ENCODE results near the gene PLSCR4.

Gene PLSCR4

GRCh38 chr3:146249921-146250320 is 984 bp downstream of the PLSCR4 start:
- DNase-seq (ENCODE audit: low read depth), result no peak
- in situ Hi-C loops (cut with HindIII; ENCODE audit: low sequenced_read_pairs), result no loop called here
- peak overlapping the region; percentile 75 for H3K4me3 ChIP-seq (ENCODE audit: low read depth, low read length)
- TF ChIP-seq, protein P1, sequence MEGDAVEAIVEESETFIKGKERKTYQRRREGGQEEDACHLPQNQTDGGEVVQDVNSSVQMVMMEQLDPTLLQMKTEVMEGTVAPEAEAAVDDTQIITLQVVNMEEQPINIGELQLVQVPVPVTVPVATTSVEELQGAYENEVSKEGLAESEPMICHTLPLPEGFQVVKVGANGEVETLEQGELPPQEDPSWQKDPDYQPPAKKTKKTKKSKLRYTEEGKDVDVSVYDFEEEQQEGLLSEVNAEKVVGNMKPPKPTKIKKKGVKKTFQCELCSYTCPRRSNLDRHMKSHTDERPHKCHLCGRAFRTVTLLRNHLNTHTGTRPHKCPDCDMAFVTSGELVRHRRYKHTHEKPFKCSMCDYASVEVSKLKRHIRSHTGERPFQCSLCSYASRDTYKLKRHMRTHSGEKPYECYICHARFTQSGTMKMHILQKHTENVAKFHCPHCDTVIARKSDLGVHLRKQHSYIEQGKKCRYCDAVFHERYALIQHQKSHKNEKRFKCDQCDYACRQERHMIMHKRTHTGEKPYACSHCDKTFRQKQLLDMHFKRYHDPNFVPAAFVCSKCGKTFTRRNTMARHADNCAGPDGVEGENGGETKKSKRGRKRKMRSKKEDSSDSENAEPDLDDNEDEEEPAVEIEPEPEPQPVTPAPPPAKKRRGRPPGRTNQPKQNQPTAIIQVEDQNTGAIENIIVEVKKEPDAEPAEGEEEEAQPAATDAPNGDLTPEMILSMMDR (IDR thresholded peaks at IDR 0.05; ENCODE audit: low read depth, low read length, missing control alignments), result no peak

GRCh38 chr3:146247911-146248310 is 3.0 kb downstream of the PLSCR4 start:
- no peak overlapping the region for H3K4me3 ChIP-seq (ENCODE audit: low read depth, low read length)
- DNase-seq (ENCODE audit: low read depth), result no peak
- in situ Hi-C loops (cut with HindIII; ENCODE audit: low sequenced_read_pairs), result no loop called here
- TF ChIP-seq, protein P1 (IDR thresholded peaks at IDR 0.05; ENCODE audit: low read depth, low read length, missing control alignments), result no peak

GRCh38 chr3:146246526-146246925 is 4.4 kb downstream of the PLSCR4 start:
- TF ChIP-seq, protein P1 (IDR thresholded peaks at IDR 0.05; ENCODE audit: low read depth, low read length, missing control alignments), result no peak
- in situ Hi-C loops (cut with HindIII; ENCODE audit: low sequenced_read_pairs), result no loop called here
- H3K4me3 ChIP-seq (ENCODE audit: low read depth, low read length), result no peak overlapping the region
- no peak for DNase-seq (ENCODE audit: low read depth)

GRCh38 chr3:146243559-146243958 is 7.3 kb downstream of the PLSCR4 start:
- no peak for DNase-seq (ENCODE audit: low read depth)
- in situ Hi-C loops (cut with HindIII; ENCODE audit: low sequenced_read_pairs), result no loop called here
- no peak overlapping the region for H3K4me3 ChIP-seq (ENCODE audit: low read depth, low read length)
- TF ChIP-seq, protein P1 (IDR thresholded peaks at IDR 0.05; ENCODE audit: low read depth, low read length, missing control alignments), result no peak

- peak; percentile 31 for DNase-seq (ENCODE audit: low read depth)
- TF ChIP-seq, protein P1 (IDR thresholded peaks at IDR 0.05; ENCODE audit: low read depth, low read length, missing control alignments), result no peak
- in situ Hi-C loops (cut with HindIII; ENCODE audit: low sequenced_read_pairs), result no loop called here
- H3K4me3 ChIP-seq (ENCODE audit: low read depth, low read length), result no peak overlapping the region
These were observed 9.2 kb downstream of the PLSCR4 start for GRCh38 chr3:146241523-146242240.

DNA sequence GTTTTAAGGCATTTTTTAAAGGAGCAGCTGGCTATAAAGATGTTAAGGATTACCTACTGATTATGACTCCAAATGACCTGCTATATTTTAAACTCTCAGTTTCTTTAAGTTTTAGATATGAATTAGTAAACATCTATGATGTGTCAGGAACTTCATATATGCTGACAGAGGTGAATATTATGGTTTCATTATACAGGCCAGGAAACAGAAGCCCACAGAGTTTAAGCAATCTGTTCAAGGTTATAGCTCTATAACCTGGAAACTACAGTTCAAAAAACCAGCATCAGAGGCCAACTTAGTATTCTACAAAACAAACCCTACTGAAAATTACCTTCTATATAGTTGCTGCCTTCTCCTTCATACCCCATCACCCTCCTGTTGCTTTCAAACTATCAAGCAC is 17.4 kb downstream of the PLSCR4 start:
- no peak overlapping the region for H3K4me3 ChIP-seq (ENCODE audit: low read depth, low read length)
- TF ChIP-seq, protein P1 (IDR thresholded peaks at IDR 0.05; ENCODE audit: low read depth, low read length, missing control alignments), result no peak
- DNase-seq (ENCODE audit: low read depth), result no peak
- in situ Hi-C loops (cut with HindIII; ENCODE audit: low sequenced_read_pairs), result no loop called here

All from astrocyte of the cerebellum (primary cell).